Right lobe of liver (tissue), 6 donors: ENCODE measurements around the gene PPP1R27. TPM values are rescaled to one million over a fixed set of nuclear protein-coding genes. Genes with fewer than 3 reads are reported as not detected.
A peak's percentile ranks its signal among the peaks of the same experiment; 100 is the strongest.

ENCODE experiments used
- ATAC-seq, 4 donors: fragments of 200-7000 bp; cut with Tn5 transposase; one replicate each; pipeline ENCODE4 v1.9.1; 2020; ENCODE audit warnings: mild to moderate bottlenecking in 4 of 4, moderate library complexity in 4 of 4
- DNase-seq, 3 donors: peaks; one replicate each; pipeline ENCODE4 v3.0.0-alpha.2; 2020
- H3K27ac ChIP-seq, 3 donors: fragments of 200-600 bp; one replicate each; pipeline ENCODE4 v1.8.0; 2022
- H3K27me3 ChIP-seq, 2 donors: fragments of 200-600 bp; one replicate each; pipeline ENCODE4 v1.8.0; 2022
- H3K36me3 ChIP-seq, 4 donors: fragments of 200-600 bp; sonication (generic) in 1 of 4; one replicate each; pipeline versions ENCODE4 v1.5.1 to v1.8.0; 2017 to 2022; ENCODE audit warnings: control low read depth in 1 of 4
- H3K4me1 ChIP-seq, 4 donors: fragments of 200-600 bp; sonication (generic) in 1 of 4; one replicate each; pipeline versions ENCODE4 v1.5.1 to v1.8.0; 2017 to 2022; ENCODE audit warnings: control low read depth in 1 of 4
- H3K4me3 ChIP-seq, 3 donors: fragments of 200-600 bp; one replicate each; pipeline ENCODE4 v1.8.0; 2022
- H3K9me3 ChIP-seq, 4 donors: fragments of 200-600 bp; sonication (generic) in 1 of 4; one replicate each; pipeline versions ENCODE4 v1.5.1 to v1.8.0; 2017 to 2022; ENCODE audit warnings: control low read depth in 1 of 4
- POLR2A ChIP-seq: fragments of 450-650 bp; IDR thresholded peaks from one replicate; pipeline ENCODE4 v1.6.1; 2017; ENCODE audit warnings: antibody characterized with exemption, mild to moderate bottlenecking
- WGBS: methylation state at CpG from one replicate; pipeline ENCODE4 v1.1.6; 2018; ENCODE audit warnings: low coverage, low lambda C conversion rate; ENCODE audit not compliant: insufficient coverage; ENCODE audit errors: missing lambda C conversion rate; 5-methylcytosine and 5-hydroxymethylcytosine counted together
- intact Hi-C, 2 donors: fragments of 100-400 bp; cut with DNase I; formaldehyde crosslinking; loops; one replicate each; pipeline versions ENCODE4 v1.11.2 to v1.14.1; 2022
- total RNA-seq, 6 experiments: library from RNA; depleted of rRNA in 2 of 6; stranded (reverse); fragments of >200 nt in 2 of 6; fragmentation: NEBNext Ultra II Directional in 3 of 6; extraction: Animal tissue kit (Norgen Biotek cat#: 25700) in 3 of 6; gene quantifications; one replicate each; pipeline versions ENCODE4 v1.1.0 to v1.2.4, GENCODE V29; 2016 to 2023
- TF ChIP-seq, protein P1 (sequence below), 4 donors: fragments of 200-600 bp in 3 of 4; fragments of 450-650 bp in 1 of 4; IDR thresholded peaks; one replicate each; pipeline versions ENCODE4 v1.5.1 to v1.8.0; 2016 to 2022; ENCODE audit warnings: antibody characterized with exemption in 4 of 4, mild to moderate bottlenecking in 2 of 4
- donor health status: DM: no; HTN: yes; CAD: no.
- donor health status: DM: no; HTN: no; CAD: no.
- donor health status: DM: no; HTN: no; CAD: no.
- donor health status: DM: no; HTN: yes; CAD: no.
- donor health status: DM: no; HTN: yes; CAD: no.

Gene PPP1R27
- total RNA-seq, 6 experiments from 2014 or later = 0.27 to 0.62 (median 0.40) TPM; not detected in 3

DNA sequence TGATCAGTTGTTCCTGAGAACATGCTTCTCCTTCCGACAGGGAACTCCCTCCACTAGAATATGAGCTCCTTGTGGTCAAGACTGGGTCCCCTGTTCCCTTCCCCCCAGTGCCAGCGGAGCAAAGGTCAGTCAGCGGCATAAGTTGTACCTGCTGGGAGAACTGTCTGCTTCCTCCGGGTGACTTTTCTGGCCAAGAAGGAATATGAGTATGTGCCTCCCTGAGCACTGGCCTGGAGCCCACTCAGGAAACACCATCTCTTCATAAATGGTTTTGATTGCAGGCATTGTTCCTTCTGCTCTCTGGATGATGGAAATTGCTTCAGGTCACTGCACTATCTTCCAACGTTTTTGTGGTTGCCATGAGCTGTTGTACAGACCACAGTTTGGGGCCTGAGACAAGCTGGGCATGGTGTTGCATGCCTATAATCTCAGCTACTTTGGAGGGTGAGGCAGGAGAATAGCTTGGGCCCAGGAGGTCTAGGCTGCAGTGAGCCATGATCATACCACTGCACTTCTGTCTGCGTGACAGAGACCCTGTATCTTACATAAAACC is 28.3 kb upstream of the PPP1R27 start:
- no peaks in the 10 kb centered on the region for H3K27me3 ChIP-seq
- peak overlapping the region in 2 of 3 donors; percentile 92 to 99 for H3K27ac ChIP-seq
- TF ChIP-seq, protein P1, sequence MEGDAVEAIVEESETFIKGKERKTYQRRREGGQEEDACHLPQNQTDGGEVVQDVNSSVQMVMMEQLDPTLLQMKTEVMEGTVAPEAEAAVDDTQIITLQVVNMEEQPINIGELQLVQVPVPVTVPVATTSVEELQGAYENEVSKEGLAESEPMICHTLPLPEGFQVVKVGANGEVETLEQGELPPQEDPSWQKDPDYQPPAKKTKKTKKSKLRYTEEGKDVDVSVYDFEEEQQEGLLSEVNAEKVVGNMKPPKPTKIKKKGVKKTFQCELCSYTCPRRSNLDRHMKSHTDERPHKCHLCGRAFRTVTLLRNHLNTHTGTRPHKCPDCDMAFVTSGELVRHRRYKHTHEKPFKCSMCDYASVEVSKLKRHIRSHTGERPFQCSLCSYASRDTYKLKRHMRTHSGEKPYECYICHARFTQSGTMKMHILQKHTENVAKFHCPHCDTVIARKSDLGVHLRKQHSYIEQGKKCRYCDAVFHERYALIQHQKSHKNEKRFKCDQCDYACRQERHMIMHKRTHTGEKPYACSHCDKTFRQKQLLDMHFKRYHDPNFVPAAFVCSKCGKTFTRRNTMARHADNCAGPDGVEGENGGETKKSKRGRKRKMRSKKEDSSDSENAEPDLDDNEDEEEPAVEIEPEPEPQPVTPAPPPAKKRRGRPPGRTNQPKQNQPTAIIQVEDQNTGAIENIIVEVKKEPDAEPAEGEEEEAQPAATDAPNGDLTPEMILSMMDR (IDR thresholded peaks at IDR 0.05) = no peak
- no peak for TF ChIP-seq POLR2A
- H3K4me3 ChIP-seq = peak overlapping the region in 1 of 3 donors; percentile 96
- DNase-seq (peak in 1 of 3 donors; percentile 62), ATAC-seq (no peak)
- intact Hi-C loops = no loop called here
- peaks cover 0 to 70% (median 34%) of the 10 kb centered on the region in 4 donors for H3K4me1 ChIP-seq
- H3K9me3 ChIP-seq = no peaks in the 10 kb centered on the region
- WGBS = 24% methylated on average over 4 of the region's 6 CpGs
- H3K36me3 ChIP-seq = peaks cover 0 to 10% (median 3%) of the 10 kb centered on the region in 4 donors

DNA sequence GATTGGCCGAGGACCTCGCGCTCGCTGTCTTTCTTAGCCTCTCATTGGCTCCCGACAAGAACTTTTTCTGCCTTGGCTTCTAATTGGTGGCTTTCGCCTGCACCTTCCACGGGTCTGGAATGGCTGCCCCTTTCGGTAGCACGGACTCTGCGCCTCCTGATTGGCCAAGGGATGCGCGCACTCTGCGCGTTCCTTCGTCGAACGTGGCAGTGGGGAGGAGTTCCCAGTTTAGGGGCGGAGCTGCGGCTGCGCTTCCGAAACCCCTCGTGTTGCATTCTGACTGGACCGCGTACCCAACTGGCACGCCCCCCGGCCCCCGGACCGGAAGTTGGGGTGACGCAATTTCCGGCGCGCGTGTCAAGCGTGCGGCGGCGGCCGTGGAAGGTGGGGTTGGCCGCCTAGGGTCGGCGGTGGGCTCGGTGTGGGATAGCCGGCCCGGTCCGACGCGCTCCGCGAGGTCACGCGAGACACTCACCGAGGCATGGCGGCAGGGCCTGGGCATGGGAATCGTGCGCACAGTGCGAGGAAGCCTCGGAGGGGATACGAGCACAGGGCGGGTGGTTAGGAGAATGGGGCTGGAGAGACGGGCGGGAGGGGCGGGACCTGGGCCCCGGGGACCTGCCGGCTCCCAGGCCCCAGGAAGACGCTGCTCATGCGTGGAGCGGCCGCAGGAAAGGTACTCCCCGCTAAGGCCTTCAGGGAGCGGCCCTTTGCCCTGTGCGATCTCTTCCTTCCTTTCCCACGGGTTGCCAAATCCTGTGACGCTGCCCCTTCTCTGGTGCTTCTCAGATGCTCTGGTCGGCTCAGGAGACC is 26.1 kb upstream of the PPP1R27 start:
- peak overlapping the region; percentile 60 to 96 (median 94) for H3K4me3 ChIP-seq
- H3K27ac ChIP-seq = peak overlapping the region; percentile 92 to 96 (median 96)
- TF ChIP-seq, protein P1 (IDR thresholded peaks at IDR 0.05) = peak in 2 of 4 donors; percentile 14 to 31
- peak; percentile 97 for TF ChIP-seq POLR2A
- ATAC-seq (peak; percentile 74 to 91 (median 86)), DNase-seq (peak; percentile 99 to 100 (median 99))
- no peaks in the 10 kb centered on the region for H3K9me3 ChIP-seq
- 0% methylated on average over 22 of the region's 74 CpGs for WGBS
- intact Hi-C loops = no loop called here
- no peaks in the 10 kb centered on the region for H3K27me3 ChIP-seq
- peaks cover 0 to 27% (median 13%) of the 10 kb centered on the region in 4 donors for H3K36me3 ChIP-seq
- H3K4me1 ChIP-seq = peaks cover 0 to 58% (median 29%) of the 10 kb centered on the region in 4 donors

DNA sequence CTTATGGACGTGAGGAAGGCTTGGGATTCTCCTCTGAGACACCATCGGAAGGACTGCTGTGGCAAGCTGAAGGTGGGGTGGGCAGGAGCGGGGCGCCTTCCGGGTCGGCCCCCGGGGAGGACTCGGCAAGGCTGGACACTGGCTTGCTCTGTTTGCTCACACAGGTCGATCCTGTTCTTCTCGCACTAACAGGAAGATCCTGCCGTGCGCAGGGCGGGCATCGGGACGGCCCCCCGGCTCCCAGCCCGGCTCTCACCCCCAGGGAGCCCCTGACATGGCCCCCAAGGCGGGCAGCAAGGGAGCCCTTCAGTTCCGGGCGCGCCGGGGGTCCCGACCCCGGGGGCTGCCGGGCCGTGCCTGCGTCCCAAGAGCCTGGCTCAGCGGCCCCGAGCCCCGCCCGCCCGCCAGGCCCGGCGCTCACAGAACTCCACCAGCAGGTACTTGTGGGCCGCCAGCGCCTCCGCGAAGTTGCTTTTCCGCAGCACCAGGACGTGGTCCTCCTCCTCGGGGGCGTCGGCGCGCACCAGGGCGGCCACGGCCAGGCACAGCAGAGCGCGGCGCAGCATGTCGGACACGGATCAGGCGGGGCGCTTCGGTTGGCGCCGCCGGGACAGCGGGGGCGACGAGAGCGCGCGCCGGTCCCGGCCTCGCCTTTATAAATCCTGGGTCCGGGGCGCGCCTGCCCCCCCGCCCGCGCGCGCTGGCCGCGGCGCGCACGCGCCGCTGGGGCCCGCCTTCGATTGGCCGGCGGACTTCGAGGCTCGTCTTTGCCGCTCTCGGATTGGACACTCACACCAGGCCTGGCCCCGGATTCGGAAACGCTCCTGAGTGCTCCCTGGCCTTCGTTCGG is 25.3 kb upstream of the PPP1R27 start, which contains the start of gene P4HB:
P4HB (minus strand) TSS at position 630 of the 850 bp plus-strand sequence; CDS start at position 566, 64 bp downstream.
- H3K27me3 ChIP-seq = no peaks in the 10 kb centered on the region
- no peak for ATAC-seq
- H3K36me3 ChIP-seq = peaks cover 0 to 36% (median 17%) of the 10 kb centered on the region in 4 donors
- H3K9me3 ChIP-seq = no peaks in the 10 kb centered on the region
- TF ChIP-seq, protein P1 (IDR thresholded peaks at IDR 0.05) = no peak
- peak; percentile 94 for TF ChIP-seq POLR2A
- 0% methylated on average over 3 of the region's 95 CpGs for WGBS
- H3K4me3 ChIP-seq = peak within 1 kb of the TSS; percentile 98 to 99 (median 98)
- DNase-seq = peak in 1 of 3 donors; percentile 56
- peaks cover 0 to 61% (median 31%) of the 10 kb centered on the region in 4 donors for H3K4me1 ChIP-seq
- intact Hi-C loops = no loop called here
- H3K27ac ChIP-seq = peak within 1 kb of the TSS; percentile 92 to 96 (median 96)
